Hepatocyte (in vitro differentiated cells): Measurements from ENCODE around the gene CYB561D1. TPM values are rescaled to one million over a fixed set of nuclear protein-coding genes. Genes with fewer than 3 reads are reported as not detected.

ENCODE experiments used
- DNase-seq: peaks from one replicate; pipeline ENCODE4 v3.0.0-alpha.2; 2016; ENCODE audit warnings: low spot score
- H2AFZ ChIP-seq: fragments of 200-600 bp; sonication (generic); 2 replicates; pipeline ENCODE4 v1.6.0; 2016; ENCODE audit warnings: antibody characterized with exemption, mild to moderate bottlenecking
- H3K27ac ChIP-seq: fragments of 200-600 bp; sonication (generic); 2 replicates; pipeline ENCODE4 v1.5.1; 2016; ENCODE audit warnings: mild to moderate bottlenecking
- H3K27me3 ChIP-seq: fragments of 200-600 bp; sonication (generic); 2 replicates; pipeline ENCODE4 v1.6.1; 2016
- H3K36me3 ChIP-seq: fragments of 200-600 bp; sonication (generic); replicated peaks from 2 replicates; pipeline ENCODE4 v1.5.1; 2016; ENCODE audit warnings: low read depth; ENCODE audit not compliant: insufficient read depth
- H3K4me1 ChIP-seq: fragments of 200-600 bp; sonication (generic); 2 replicates; pipeline ENCODE4 v1.5.1; 2016; ENCODE audit warnings: mild to moderate bottlenecking, moderate library complexity; ENCODE audit not compliant: insufficient read depth
- H3K4me2 ChIP-seq: fragments of 200-600 bp; sonication (generic); 2 replicates; pipeline ENCODE4 v1.6.0; 2016
- H3K4me3 ChIP-seq: fragments of 200-600 bp; sonication (generic); 2 replicates; pipeline ENCODE4 v1.5.1; 2016; ENCODE audit warnings: mild to moderate bottlenecking
- H3K79me2 ChIP-seq: fragments of 200-600 bp; sonication (generic); 2 replicates; pipeline ENCODE4 v1.6.0; 2017; ENCODE audit warnings: mild to moderate bottlenecking
- H3K9me2 ChIP-seq: fragments of 200-600 bp; sonication (generic); replicated peaks from 2 replicates; pipeline ENCODE4 v1.6.0; 2017; ENCODE audit warnings: mild to moderate bottlenecking; ENCODE audit not compliant: insufficient read depth
- H3K9me3 ChIP-seq: fragments of 200-600 bp; sonication (generic); 2 replicates; pipeline ENCODE4 v1.5.1; 2016; ENCODE audit warnings: low read depth, mild to moderate bottlenecking
- H4K20me1 ChIP-seq: fragments of 200-600 bp; sonication (generic); 2 replicates; pipeline ENCODE4 v1.6.0; 2016; ENCODE audit warnings: mild to moderate bottlenecking; ENCODE audit not compliant: insufficient read depth, poor library complexity, severe bottlenecking
- EZH2 ChIP-seq: fragments of 200-600 bp; sonication (generic); IDR thresholded peaks from 2 replicates; pipeline ENCODE4 v1.6.1; 2016; ENCODE audit warnings: antibody characterized with exemption, mild to moderate bottlenecking, borderline replicate concordance
- EZH2phosphoT487 ChIP-seq: fragments of 200-600 bp; sonication (generic); IDR thresholded peaks from one replicate; pipeline ENCODE4 v1.6.1; 2018; ENCODE audit warnings: antibody characterized with exemption, mild to moderate bottlenecking, low read depth, moderate library complexity; ENCODE audit not compliant: unreplicated experiment, severe bottlenecking
- WGBS: methylation state at CpG from one replicate; pipeline ENCODE4 v1.1.6; 2016; ENCODE audit warnings: low lambda C conversion rate; ENCODE audit errors: missing lambda C conversion rate; 5-methylcytosine and 5-hydroxymethylcytosine counted together
- polyA plus RNA-seq: library from polyadenylated mRNA; unstranded; fragments of >200 nt; fragmentation: Nextera tagmentation; extraction: Ambion mirVana; gene quantifications from 2 replicates; pipeline ENCODE4 v1.2.1, GENCODE V29; 2016
- total RNA-seq: library from RNA; depleted of rRNA; stranded (reverse); fragments of >200 nt; gene quantifications from 2 replicates; pipeline ENCODE4 v1.2.3, GENCODE V29; 2014
- TF ChIP-seq, protein P1 (sequence below): fragments of 200-600 bp; sonication (generic); IDR thresholded peaks from 2 replicates; pipeline ENCODE4 v1.5.1; 2016; ENCODE audit warnings: antibody characterized with exemption, mild to moderate bottlenecking; ENCODE audit not compliant: poor library complexity

The CYB561D1 gene
- total and polyA plus RNA-seq, 2 experiments from 2014 or later = 4.8 to 6.5 TPM

- TF ChIP-seq, protein P1, sequence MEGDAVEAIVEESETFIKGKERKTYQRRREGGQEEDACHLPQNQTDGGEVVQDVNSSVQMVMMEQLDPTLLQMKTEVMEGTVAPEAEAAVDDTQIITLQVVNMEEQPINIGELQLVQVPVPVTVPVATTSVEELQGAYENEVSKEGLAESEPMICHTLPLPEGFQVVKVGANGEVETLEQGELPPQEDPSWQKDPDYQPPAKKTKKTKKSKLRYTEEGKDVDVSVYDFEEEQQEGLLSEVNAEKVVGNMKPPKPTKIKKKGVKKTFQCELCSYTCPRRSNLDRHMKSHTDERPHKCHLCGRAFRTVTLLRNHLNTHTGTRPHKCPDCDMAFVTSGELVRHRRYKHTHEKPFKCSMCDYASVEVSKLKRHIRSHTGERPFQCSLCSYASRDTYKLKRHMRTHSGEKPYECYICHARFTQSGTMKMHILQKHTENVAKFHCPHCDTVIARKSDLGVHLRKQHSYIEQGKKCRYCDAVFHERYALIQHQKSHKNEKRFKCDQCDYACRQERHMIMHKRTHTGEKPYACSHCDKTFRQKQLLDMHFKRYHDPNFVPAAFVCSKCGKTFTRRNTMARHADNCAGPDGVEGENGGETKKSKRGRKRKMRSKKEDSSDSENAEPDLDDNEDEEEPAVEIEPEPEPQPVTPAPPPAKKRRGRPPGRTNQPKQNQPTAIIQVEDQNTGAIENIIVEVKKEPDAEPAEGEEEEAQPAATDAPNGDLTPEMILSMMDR = no peak
- TF ChIP-seq EZH2phosphoT487 = no peak
- TF ChIP-seq EZH2 = no peak
- Histone ChIP-seq H4K20me1 (no peaks in the 10 kb centered on the region), H3K27ac (no peak overlapping the region), H2AFZ (no peak overlapping the region), H3K36me3 (no peaks in the 10 kb centered on the region), H3K79me2 (no peaks in the 10 kb centered on the region), H3K4me2 (peak overlapping the region; percentile 97), H3K4me3 (no peak overlapping the region), H3K9me2 (no peaks in the 10 kb centered on the region), H3K4me1 (peaks cover 4% of the 10 kb centered on the region), H3K9me3 (no peaks in the 10 kb centered on the region), H3K27me3 (peaks cover 6% of the 10 kb centered on the region)
- DNase-seq = no peak
- 94% methylated on average over 25 of the region's 25 CpGs for WGBS
These were observed 14.3 kb downstream of the CYB561D1 start for GRCh38 chr1:109508001-109508872.

DNA sequence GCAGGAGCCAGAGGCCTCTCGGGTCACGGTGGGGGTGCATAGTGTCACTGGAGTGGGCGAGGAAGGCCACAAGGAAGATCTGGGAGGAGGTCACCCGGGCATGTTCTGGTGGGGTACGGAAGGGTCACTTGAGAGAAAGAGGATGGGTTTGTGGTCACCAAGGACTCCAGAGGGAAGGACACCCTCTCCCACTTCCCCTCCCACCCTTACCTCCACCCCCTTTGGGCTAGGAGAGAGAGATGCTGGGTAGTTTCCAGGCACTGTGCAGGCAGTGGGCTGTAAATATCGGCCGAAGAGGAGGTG lies 14.9 kb downstream of the CYB561D1 start:
- Histone ChIP-seq H4K20me1 (no peaks in the 10 kb centered on the region), H3K4me3 (no peak overlapping the region), H3K27ac (no peak overlapping the region), H3K79me2 (no peaks in the 10 kb centered on the region), H3K27me3 (peaks cover 8% of the 10 kb centered on the region), H3K9me3 (no peaks in the 10 kb centered on the region), H3K9me2 (no peaks in the 10 kb centered on the region), H3K4me2 (peak overlapping the region; percentile 97), H3K36me3 (no peaks in the 10 kb centered on the region), H2AFZ (no peak overlapping the region), H3K4me1 (peaks cover 4% of the 10 kb centered on the region)
- TF ChIP-seq, protein P1 = no peak
- TF ChIP-seq EZH2phosphoT487 = no peak
- no peak for TF ChIP-seq EZH2
- WGBS = 67% methylated on average over 7 of the region's 7 CpGs
- DNase-seq = no peak

GRCh38 chr1:109509176-109510134 lies 15.6 kb downstream of the CYB561D1 start, which contains the start of gene AMIGO1:
Gene AMIGO1 (minus strand): TSS chr1:109509727. CDS start chr1:109508912, 815 bp downstream.
- WGBS = 2% methylated on average over 75 of the region's 100 CpGs
- no peaks in the 10 kb centered on the region for H3K36me3 ChIP-seq
- TF ChIP-seq, protein P1 = no peak
- no peak for TF ChIP-seq EZH2phosphoT487
- TF ChIP-seq EZH2 = no peak
- no peaks in the 10 kb centered on the region for H3K9me3 ChIP-seq
- peak within 1 kb of the TSS; percentile 84 for H2AFZ ChIP-seq
- no peak within 1 kb of the TSS for H3K27ac ChIP-seq
- H3K27me3 ChIP-seq = peaks cover 8% of the 10 kb centered on the region
- peaks cover 4% of the 10 kb centered on the region for H3K4me1 ChIP-seq
- H4K20me1 ChIP-seq = no peaks in the 10 kb centered on the region
- peak within 1 kb of the TSS; percentile 82 for H3K4me3 ChIP-seq
- no peaks in the 10 kb centered on the region for H3K9me2 ChIP-seq
- DNase-seq = peak; percentile 83
- peak within 1 kb of the TSS; percentile 97 for H3K4me2 ChIP-seq
- H3K79me2 ChIP-seq = no peaks in the 10 kb centered on the region
